ENCODE data around the gene MAPK8IP1. TPM values are rescaled to one million over a fixed set of nuclear protein-coding genes. Genes with fewer than 3 reads are reported as not detected.

Gene MAPK8IP1
- total RNA-seq, 4 donors from 2014 or later = 3.6 to 8.0 (median 4.5) TPM

GRCh38 chr11:45892856-45893255 lies 7.4 kb downstream of the MAPK8IP1 start:
- TF ChIP-seq CTCF (IDR thresholded peaks at IDR 0.05) (no peak), POLR2AphosphoS5 (IDR thresholded peaks at IDR 0.05) (no peak), EP300 (IDR thresholded peaks at IDR 0.05) (no peak), POLR2A (IDR thresholded peaks at IDR 0.05) (no peak)
- no peak for DNase-seq (ENCODE audit: low spot score in 2 of 2)
- no peaks in the 10 kb centered on the region for H3K36me3 ChIP-seq
- H3K4me1 ChIP-seq = no peaks in the 10 kb centered on the region
- 75% methylated on average over 5 of the region's 5 CpGs for WGBS
- no peak overlapping the region for H3K27ac ChIP-seq
- H3K27me3 ChIP-seq = peaks cover 3% of the 10 kb centered on the region
- no peak overlapping the region for H3K4me3 ChIP-seq
- H3K9me3 ChIP-seq = no peaks in the 10 kb centered on the region

- H3K9me3 ChIP-seq = no peaks in the 10 kb centered on the region
- peaks cover 8% of the 10 kb centered on the region for H3K4me1 ChIP-seq
- peaks cover 3% of the 10 kb centered on the region for H3K27me3 ChIP-seq
- H3K36me3 ChIP-seq = no peaks in the 10 kb centered on the region
- no peak overlapping the region for H3K27ac ChIP-seq
- no peak for DNase-seq (ENCODE audit: low spot score in 2 of 2)
- WGBS = 82% methylated on average over 6 of the region's 6 CpGs
- TF ChIP-seq EP300 (IDR thresholded peaks at IDR 0.05) (no peak), POLR2A (IDR thresholded peaks at IDR 0.05) (no peak), POLR2AphosphoS5 (IDR thresholded peaks at IDR 0.05) (no peak), CTCF (IDR thresholded peaks at IDR 0.05) (no peak)
- H3K4me3 ChIP-seq = no peak overlapping the region
Observed at GRCh38 chr11:45894555-45895247, 9.2 kb downstream of the MAPK8IP1 start.

GRCh38 chr11:45895553-45896259 lies 10.3 kb downstream of the MAPK8IP1 start:
- DNase-seq (ENCODE audit: low spot score in 2 of 2) = no peak
- Histone ChIP-seq H3K4me3 (no peak overlapping the region), H3K9me3 (no peaks in the 10 kb centered on the region), H3K36me3 (no peaks in the 10 kb centered on the region), H3K4me1 (peaks cover 15% of the 10 kb centered on the region), H3K27me3 (peaks cover 3% of the 10 kb centered on the region), H3K27ac (no peak overlapping the region)
- TF ChIP-seq POLR2A (IDR thresholded peaks at IDR 0.05) (no peak), POLR2AphosphoS5 (IDR thresholded peaks at IDR 0.05) (no peak), EP300 (IDR thresholded peaks at IDR 0.05) (no peak)
- WGBS = 91% methylated on average over 8 of the region's 8 CpGs

GRCh38 chr11:45896422-45896984 lies 11.1 kb downstream of the MAPK8IP1 start:
- WGBS = 24% methylated on average over 12 of the region's 19 CpGs
- H3K27ac ChIP-seq = no peak overlapping the region
- TF ChIP-seq CTCF (IDR thresholded peaks at IDR 0.05) (no peak), POLR2AphosphoS5 (IDR thresholded peaks at IDR 0.05) (no peak), POLR2A (IDR thresholded peaks at IDR 0.05) (no peak), EP300 (IDR thresholded peaks at IDR 0.05) (no peak)
- H3K9me3 ChIP-seq = no peaks in the 10 kb centered on the region
- peaks cover 3% of the 10 kb centered on the region for H3K27me3 ChIP-seq
- H3K4me1 ChIP-seq = peaks cover 20% of the 10 kb centered on the region
- no peak overlapping the region for H3K4me3 ChIP-seq
- DNase-seq (ENCODE audit: low spot score in 2 of 2) = no peak
- no peaks in the 10 kb centered on the region for H3K36me3 ChIP-seq

- DNase-seq (ENCODE audit: low spot score in 2 of 2) = no peak
- Histone ChIP-seq H3K4me3 (no peak overlapping the region), H3K9me3 (no peaks in the 10 kb centered on the region), H3K27me3 (peaks cover 3% of the 10 kb centered on the region), H3K27ac (no peak overlapping the region), H3K36me3 (no peaks in the 10 kb centered on the region), H3K4me1 (peaks cover 20% of the 10 kb centered on the region)
- no peak for TF ChIP-seq CTCF (IDR thresholded peaks at IDR 0.05)
- no peak for TF ChIP-seq POLR2A (IDR thresholded peaks at IDR 0.05)
- no peak for TF ChIP-seq EP300 (IDR thresholded peaks at IDR 0.05)
- TF ChIP-seq POLR2AphosphoS5 (IDR thresholded peaks at IDR 0.05) = no peak
- 89% methylated on average over 2 of the region's 6 CpGs for WGBS
Observed at GRCh38 chr11:45897556-45897955, 12.1 kb downstream of the MAPK8IP1 start.

All from suprapubic skin (tissue), 4 donors.